Endometrium (tissue), 2 donors: Measurements from ENCODE around the gene CIBAR2.
"Not testable (repeated sequence)": the region's sequence is repeated elsewhere in the genome, so short reads cannot be mapped to it uniquely, and the experiment has no call there.

ENCODE experiments used
- FAIRE-seq: peaks from 2 replicates; lab custom pipeline; 2012; peaks lifted over from hg19 to GRCh38; lab: Jason Lieb, UNC
- donor health status: control.
- donor health status: control.

The CIBAR2 gene

GRCh38 chr16:85062845-85063244 is 49.4 kb downstream of the CIBAR2 start:
- FAIRE-seq, result no peak

GRCh38 chr16:85062323-85062722 is 49.9 kb downstream of the CIBAR2 start:
- no peak for FAIRE-seq

GRCh38 chr16:85061566-85061965 is 50.7 kb downstream of the CIBAR2 start:
- no peak for FAIRE-seq

GRCh38 chr16:85058909-85059308 is 53.4 kb downstream of the CIBAR2 start:
- FAIRE-seq, result no peak

GRCh38 chr16:85057948-85058347 is 54.3 kb downstream of the CIBAR2 start:
- no peak for FAIRE-seq

GRCh38 chr16:85057212-85057889 is 54.9 kb downstream of the CIBAR2 start:
- no peak for FAIRE-seq

- FAIRE-seq, result no peak
Observed at GRCh38 chr16:85056211-85056748, 56.0 kb downstream of the CIBAR2 start.

- FAIRE-seq, result no peak
Observed at GRCh38 chr16:85055493-85056210, 56.6 kb downstream of the CIBAR2 start.

- no peak for FAIRE-seq
Observed at GRCh38 chr16:85054948-85055492, 57.3 kb downstream of the CIBAR2 start.

- FAIRE-seq, result not testable (repeated sequence)
Observed at GRCh38 chr16:85054321-85054720, 58.0 kb downstream of the CIBAR2 start.

GRCh38 chr16:85052536-85052935 is 59.7 kb downstream of the CIBAR2 start:
- FAIRE-seq, result no peak

- no peak for FAIRE-seq
Observed at GRCh38 chr16:85051683-85052082, 60.6 kb downstream of the CIBAR2 start.

GRCh38 chr16:85051067-85051581 is 61.1 kb downstream of the CIBAR2 start:
- no peak for FAIRE-seq

GRCh38 chr16:85049706-85050305 is 62.5 kb downstream of the CIBAR2 start:
- no peak for FAIRE-seq

GRCh38 chr16:85048921-85049562 is 63.2 kb downstream of the CIBAR2 start:
- FAIRE-seq, result no peak
